GM21423 (cell line): ENCODE measurements around the gene KCNQ1.

Experiments used
- ATAC-seq: cut with Tn5 transposase; IDR thresholded peaks from one replicate; pipeline ENCODE4 v1.9.1; 2021; ENCODE audit warnings: mild to moderate bottlenecking, moderate library complexity; ENCODE audit not compliant: unreplicated experiment

The KCNQ1 gene

DNA sequence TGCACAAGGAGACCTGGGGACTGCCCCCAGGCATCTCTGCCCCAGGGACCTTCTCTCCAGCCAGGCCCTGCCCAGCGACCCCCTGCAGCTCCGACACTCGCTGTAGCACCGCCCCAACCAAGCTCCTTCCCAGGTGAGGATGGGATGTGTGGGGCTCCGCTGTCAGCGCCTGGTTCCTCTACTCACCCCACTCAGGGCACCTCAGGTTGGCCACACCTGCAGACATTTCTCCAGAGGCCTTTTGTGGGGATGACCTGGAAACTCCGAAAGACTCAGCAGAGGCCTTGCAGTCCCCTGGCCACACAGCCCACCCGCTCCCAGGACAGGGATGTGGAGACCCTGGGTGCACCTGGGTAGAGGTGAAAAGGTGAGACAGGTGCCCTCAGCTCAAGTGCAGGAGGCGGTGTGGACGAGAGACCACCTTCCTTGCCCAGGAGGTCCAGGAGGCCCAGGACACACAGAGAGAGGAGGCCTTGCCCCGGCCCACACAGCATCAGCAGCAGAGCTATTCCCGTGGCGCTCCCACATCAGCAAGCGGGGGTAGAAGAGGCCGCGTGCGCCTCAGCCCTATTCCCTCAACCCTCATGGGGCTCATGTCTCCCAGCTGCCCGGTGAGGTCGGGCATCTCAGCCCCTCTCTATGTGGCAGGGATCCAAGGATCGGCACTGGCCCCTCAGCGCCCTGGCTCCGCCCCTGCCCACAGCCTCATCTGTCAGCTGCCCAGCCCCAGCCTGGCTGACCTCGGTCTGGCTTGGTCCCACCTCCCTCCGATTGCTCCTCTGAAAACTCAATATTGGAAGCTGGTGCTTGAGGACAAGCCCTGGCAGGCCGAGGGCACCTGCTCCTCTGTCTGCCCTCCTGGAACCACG is 21.4 kb upstream of the KCNQ1 start:
- ATAC-seq: no peak

- ATAC-seq: no peak
Measured at GRCh38 chr11:2424811-2425495, 19.9 kb upstream of the KCNQ1 start.

DNA sequence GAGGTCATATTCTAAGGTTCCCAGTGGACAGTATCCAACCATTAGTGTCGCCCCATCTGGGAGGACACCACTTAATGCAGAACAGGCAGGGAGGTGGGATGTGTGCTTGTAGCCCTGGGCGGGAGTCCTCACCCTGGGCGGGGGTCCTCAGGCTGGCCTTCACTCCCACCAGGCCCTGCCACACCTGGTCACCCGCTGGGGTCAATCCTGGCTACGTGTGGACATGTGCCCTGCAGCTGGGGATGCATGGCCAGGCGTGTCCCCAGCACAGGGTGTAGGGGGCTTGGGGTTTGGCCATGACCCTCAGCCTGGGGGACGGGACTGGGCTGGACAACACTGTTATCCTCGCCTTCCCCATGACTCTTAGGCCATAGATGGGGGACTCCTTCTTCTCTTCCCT is 19.3 kb upstream of the KCNQ1 start:
- ATAC-seq: no peak

DNA sequence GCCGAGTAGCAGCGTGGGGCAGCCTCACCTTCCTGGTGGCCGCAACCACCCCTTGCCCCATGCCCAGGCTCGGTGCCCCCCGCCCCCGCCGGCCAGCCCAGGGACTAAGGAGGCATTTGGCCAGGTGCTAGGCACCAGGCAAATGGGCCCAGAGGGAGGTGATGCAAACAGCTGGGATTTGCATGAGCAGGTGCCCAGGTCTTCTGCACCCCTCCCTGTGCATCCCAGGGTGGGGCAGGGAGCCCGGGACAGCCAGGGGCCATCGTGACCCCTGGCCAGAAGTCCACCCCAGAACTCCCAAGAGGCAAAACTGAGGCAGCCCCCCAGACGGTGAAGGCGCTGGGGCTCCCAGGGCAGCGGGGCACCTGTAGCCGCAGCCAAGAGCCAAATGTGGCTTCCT is 18.6 kb upstream of the KCNQ1 start:
- no peak for ATAC-seq

GRCh38 chr11:2426826-2427521 is 17.8 kb upstream of the KCNQ1 start:
- ATAC-seq: no peak

DNA sequence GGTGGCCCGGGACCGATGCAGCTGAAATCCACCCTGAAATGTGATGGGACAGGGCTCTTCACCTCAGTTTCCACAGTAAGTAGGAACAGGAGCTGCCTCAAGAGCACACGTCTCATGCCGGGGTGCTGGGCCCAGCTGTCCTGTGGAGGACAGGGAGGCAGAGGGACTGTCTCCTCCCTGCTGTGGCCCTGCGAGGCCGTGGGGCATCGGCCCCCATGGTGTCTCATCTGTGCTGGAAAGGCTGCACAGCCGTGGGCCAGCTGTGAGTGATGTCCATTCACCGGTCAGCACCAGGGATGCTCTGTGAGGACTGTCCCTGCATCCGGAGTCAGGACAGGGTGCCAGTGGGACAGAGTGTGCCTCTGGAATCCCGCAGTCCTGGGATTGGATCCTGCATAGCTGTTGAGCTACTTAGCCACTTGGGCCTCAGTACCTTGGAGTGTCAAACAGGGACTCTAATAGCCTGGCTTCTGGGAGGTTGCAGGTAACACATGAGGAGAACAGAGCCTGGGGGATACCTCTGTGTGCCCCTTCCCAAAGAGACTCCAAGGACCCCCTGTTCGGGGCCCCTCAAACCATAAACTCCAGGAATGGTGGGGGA is 17.0 kb upstream of the KCNQ1 start:
- ATAC-seq: no peak

DNA sequence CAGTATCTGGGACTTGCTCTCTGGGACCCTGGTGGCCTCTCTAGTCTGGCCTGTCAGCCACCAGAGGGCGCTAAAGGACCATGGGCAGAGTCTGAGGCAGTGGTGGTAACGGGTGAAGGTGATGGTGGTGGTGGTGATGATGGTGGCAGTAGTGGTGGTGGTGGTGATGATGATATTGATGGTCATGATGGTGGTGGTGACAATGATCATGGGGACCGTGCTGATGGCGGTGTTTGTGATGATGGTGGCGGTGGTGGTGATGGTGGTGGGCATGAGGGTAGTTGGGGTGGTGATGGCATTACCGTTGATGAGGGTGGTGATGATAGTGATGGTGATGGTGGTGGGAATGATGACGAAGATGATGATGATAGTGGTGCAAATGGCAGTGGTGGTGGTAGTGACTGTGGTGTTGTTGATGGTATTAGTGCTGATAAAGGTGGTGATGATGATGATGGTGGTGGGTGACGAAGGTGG is 16.4 kb upstream of the KCNQ1 start:
- no peak for ATAC-seq

- ATAC-seq: no peak
Measured at GRCh38 chr11:2431395-2431794, 13.4 kb upstream of the KCNQ1 start.

DNA sequence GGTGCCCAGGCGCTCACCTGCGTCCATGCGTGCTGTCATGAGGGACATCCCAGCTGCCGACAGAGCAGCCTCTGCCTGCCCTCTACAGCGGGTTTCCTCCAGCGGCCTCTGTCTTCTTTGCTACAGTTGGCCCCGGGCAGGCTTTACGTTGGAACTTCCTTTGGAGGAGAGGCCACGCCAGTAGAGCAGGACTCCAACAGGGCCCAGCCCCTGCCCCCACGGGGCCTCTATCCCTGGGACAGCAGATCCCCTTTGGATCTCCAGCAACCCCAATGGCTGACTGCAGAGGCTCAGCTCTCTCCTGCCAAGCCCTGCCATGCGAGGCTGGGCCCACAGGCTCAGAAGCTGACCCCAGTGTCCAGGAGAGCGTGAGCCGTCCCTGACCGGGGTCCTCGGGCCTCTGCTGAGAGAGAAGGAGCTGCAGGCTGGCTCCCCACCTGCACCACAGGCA is 12.6 kb upstream of the KCNQ1 start:
- ATAC-seq: no peak

- ATAC-seq: no peak
Measured at GRCh38 chr11:2432628-2433071, 12.2 kb upstream of the KCNQ1 start.

- no peak for ATAC-seq
Measured at GRCh38 chr11:2433106-2433925, 11.5 kb upstream of the KCNQ1 start.

GRCh38 chr11:2434008-2434407 is 10.8 kb upstream of the KCNQ1 start:
- no peak for ATAC-seq

- ATAC-seq: no peak
Measured at GRCh38 chr11:2434506-2435255, 10.1 kb upstream of the KCNQ1 start.

- no peak for ATAC-seq
Measured at GRCh38 chr11:2435288-2436012, 9.4 kb upstream of the KCNQ1 start.

- no peak for ATAC-seq
Measured at GRCh38 chr11:2436013-2436520, 8.7 kb upstream of the KCNQ1 start.

DNA sequence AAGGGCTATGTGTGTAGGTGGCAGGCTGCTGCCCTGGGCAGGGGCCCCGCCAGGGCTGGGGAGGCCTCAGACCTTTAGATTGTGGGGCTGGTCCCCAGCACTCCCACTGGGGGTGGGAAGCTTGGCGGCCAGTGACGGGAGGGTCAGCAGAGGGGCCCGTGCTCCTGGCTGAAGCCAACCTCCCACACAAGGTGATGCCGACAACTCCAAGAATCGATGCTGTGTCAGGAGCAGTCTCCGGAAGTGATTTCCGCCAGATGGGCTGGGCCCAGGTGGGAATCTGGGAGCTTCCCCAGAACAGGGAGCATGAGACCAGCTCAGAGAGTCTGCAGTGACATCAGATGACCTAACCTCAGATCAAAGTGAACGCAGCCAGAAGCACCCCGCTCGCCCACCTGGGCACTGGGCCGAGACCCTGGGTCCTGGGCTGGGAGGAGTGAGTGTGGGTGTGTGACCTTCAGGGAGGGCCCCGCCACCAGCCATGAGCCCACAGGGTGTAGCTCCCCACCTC is 8.2 kb upstream of the KCNQ1 start:
- ATAC-seq: no peak

DNA sequence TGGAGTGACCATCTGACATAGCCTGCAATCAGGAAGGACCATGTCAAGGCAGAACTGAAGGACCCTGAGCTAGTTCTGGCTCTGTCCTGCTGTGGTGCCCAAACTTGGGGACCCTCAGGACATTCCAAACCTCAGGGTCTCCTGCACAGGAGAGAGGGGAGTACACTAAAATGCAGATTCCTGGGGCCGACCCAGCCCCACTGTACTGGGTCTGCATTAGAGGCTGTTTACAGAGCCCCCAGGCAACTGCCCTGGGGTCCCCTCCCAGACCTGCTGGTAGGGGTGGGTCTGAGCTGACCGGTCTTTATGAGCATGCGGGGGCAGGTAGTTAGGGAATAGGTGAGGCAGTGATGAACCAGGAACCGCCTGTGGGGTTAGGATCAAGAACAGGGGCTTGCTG is 7.3 kb upstream of the KCNQ1 start:
- ATAC-seq: no peak

- ATAC-seq: no peak
Measured at GRCh38 chr11:2439820-2440219, 5.0 kb upstream of the KCNQ1 start.
